ENCODE results near the gene SEC63.
A peak's percentile ranks its signal among the peaks of the same experiment; 100 is the strongest.
"Not testable (repeated sequence)": the region's sequence is repeated elsewhere in the genome, so short reads cannot be mapped to it uniquely, and the experiment has no call there.

Gene SEC63

DNA sequence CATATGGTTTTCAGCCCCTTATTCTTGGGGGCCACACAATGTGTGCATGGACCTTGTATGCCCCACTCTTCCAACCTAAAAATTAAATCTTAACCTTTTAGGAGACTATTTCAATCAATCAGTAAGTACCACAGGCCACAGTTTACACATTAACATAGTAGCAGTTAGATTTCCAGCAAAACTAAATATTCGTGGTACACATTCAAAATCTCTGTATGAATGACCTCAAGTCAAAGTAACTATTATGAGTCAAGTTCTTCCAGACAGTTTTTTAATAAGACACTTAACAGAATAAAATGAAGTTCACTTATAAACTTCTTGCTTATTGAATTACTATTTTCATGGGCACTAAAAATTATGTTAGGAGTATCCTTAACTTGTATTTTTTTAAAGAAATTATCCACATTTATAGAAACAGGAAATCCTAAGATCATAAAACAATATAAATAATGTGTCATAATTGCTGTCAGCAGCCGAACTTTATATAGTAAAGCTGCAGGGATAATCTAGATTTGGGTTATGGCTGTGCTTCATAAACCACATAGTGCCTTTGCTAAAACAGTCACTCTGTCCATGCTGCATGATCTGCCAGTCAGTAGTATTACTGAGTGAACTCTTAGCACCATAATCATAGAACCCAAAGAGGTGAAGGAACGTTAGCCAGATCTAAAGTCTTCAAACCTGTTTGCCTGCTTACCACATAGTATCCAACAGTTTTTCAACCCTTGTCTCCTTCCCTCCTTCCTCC is 21.7 kb downstream of the SEC63 start:
- DNase-seq (ENCODE audit: extremely low read depth, low read depth), result no peak
- TF ChIP-seq, protein P1, sequence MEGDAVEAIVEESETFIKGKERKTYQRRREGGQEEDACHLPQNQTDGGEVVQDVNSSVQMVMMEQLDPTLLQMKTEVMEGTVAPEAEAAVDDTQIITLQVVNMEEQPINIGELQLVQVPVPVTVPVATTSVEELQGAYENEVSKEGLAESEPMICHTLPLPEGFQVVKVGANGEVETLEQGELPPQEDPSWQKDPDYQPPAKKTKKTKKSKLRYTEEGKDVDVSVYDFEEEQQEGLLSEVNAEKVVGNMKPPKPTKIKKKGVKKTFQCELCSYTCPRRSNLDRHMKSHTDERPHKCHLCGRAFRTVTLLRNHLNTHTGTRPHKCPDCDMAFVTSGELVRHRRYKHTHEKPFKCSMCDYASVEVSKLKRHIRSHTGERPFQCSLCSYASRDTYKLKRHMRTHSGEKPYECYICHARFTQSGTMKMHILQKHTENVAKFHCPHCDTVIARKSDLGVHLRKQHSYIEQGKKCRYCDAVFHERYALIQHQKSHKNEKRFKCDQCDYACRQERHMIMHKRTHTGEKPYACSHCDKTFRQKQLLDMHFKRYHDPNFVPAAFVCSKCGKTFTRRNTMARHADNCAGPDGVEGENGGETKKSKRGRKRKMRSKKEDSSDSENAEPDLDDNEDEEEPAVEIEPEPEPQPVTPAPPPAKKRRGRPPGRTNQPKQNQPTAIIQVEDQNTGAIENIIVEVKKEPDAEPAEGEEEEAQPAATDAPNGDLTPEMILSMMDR (IDR thresholded peaks at IDR 0.05; ENCODE audit: low read depth, low read length), result no peak

DNA sequence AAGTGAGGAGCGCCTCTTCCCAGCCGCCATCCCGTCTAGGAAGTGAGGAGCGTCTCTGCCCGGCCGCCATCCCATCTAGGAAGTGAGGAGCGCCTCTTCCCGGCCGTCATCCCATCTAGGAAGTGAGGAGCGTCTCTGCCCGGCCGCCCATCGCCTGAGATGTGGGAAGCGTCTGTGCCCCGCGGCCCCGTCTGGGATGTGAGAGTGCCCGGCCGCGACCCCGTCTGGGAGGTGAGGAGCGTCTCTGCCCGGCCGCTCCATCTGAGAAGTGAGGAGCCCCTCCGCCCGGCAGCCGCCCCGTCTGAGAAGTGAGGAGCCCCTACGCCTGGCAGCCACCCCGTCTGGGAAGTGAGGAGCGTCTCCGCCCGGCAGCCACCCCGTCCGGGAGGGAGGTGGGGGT is 23.8 kb downstream of the SEC63 start:
- DNase-seq (ENCODE audit: extremely low read depth, low read depth), result not testable (repeated sequence)

DNA sequence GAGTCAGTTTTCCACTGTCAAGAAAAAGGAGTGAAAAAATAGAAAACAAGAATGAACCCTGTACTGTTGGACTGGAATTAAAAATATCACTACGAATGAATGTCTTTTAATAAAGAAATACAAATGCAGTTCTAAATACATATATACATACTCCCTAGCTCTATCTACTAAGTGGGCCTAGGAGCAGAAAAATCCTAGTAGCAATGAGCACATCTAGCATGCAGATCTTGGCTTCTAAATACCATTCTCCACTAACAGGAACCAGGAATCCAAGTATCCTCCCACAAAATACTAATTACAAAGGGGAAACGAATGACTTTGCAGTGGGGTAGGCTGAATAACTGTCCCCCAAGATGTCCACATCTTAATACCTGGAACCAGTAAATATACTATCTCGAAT is 25.4 kb downstream of the SEC63 start:
- TF ChIP-seq, protein P1 (IDR thresholded peaks at IDR 0.05; ENCODE audit: low read depth, low read length), result no peak
- DNase-seq (ENCODE audit: extremely low read depth, low read depth), result no peak

DNA sequence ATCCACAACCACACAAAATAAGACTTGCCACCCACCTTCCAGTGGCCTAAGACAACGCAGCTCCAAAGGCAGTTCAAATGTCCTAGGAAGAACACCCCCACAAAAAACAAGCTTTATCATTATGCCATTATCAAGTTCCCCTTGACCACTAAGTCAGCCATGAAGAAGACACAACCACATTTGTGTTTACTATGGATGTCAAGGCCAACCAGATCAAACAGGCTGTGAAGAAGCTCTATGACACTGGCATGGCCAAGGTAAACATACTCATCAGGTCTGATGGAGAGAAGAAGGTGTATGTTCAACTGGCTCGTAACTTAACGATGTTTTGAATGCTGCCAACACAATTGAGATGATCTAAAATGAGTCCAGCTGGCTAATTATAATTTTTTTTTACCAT is 26.1 kb downstream of the SEC63 start:
- TF ChIP-seq, protein P1 (IDR thresholded peaks at IDR 0.05; ENCODE audit: low read depth, low read length), result no peak
- no peak for DNase-seq (ENCODE audit: extremely low read depth, low read depth)

DNA sequence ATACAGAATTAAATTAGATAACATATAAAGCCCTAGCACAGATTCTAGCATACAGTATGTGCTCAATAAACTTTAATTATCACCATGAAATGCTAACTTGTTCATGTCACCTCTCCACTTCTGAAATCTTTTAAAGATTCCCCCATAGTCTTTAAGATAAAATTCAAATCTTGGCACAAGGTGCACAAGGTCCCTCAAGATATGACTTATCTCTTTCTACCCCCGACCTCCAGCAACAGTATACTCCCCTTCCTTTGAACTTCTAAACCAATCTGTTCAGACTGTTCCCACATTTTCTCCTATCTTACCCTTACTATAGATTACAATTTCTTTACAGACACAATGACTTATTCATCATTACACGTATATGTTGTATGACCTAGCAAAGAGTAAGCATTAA is 29.0 kb downstream of the SEC63 start:
- no peak for DNase-seq (ENCODE audit: extremely low read depth, low read depth)
- TF ChIP-seq, protein P1 (IDR thresholded peaks at IDR 0.05; ENCODE audit: low read depth, low read length), result no peak

DNA sequence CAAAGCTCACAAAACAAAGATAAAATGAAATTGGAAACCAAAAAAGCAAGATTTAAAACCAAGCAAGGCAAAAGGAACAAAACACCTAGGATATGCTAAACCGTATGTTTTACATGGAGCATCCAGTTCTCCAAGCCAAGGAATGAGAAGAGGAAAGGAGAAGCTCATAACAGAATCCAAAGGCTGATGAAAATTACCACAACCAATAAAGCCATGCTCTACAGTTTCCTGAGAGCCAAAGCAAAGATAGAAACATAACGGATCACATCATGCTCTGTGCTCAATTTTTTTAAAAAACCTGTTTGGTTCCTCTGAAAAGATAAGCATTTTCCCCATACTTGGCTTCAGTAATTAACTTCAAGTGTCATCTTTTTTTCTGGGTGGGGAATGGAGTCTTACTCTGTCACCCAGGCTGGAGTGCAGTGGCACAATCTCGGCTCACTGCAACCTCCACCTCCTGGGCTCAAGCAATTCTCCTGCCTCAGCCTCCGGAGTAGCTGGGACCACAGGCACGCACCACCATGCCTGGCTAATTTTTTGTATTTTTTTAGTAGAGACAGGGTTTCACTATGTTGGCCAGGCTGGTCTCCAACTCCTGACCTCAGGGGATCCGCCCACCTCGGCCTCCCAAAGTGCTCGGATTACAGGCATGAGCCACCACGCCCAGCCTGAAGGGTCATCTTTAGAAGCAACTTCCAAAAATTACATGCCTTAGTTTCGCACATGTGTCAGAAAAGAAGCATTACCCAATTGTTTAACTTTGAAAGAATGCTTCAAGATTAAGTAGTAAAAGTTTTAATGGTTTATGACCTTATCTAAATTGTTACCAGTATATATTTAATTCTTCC is 31.1 kb downstream of the SEC63 start:
- peak; percentile 31 for DNase-seq (ENCODE audit: extremely low read depth, low read depth)

DNA sequence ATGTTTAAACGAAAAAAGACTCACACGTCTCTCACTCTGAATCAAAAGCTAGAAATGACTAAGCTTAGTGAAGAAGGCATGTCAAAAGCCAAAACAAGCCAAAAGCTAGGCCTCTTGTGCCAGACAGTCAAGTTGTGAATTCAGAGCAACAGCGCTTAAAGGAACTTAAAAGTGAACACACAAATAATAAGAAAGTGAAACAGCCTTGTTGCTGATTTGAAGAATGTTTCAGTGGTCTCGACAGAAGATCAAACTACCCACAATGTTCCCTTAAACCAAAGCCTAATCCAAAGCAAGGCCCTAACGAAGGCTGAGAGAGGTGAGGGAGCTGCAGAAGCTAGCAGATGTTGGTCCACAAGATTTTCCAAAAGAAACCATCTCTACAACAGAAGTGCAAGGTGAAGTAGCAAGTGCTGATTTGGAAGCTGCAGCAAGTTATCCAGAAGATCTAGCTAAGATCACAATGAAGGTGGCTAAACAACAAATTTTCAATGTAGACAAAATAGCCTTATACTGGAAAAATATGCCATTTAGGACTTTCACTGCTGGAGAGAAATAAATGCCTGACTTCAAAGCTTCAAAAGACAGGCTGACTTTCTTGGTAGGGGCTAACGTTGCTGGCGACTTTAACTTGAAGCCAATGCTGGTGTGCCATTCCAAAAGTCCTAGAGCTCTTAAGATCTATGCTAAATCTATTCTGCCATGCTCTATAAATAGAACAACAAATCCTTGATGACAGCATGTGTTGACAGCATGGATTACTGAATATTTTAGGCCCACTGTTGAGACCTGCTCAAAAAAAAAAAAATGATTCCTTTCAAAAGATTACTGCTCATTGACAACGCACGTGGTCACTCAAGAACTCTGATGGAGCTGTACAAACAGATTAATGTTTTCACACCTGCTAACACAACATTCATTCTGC is 40.3 kb downstream of the SEC63 start:
- TF ChIP-seq, protein P1 (IDR thresholded peaks at IDR 0.05; ENCODE audit: low read depth, low read length), result no peak
- DNase-seq (ENCODE audit: extremely low read depth, low read depth), result no peak

DNA sequence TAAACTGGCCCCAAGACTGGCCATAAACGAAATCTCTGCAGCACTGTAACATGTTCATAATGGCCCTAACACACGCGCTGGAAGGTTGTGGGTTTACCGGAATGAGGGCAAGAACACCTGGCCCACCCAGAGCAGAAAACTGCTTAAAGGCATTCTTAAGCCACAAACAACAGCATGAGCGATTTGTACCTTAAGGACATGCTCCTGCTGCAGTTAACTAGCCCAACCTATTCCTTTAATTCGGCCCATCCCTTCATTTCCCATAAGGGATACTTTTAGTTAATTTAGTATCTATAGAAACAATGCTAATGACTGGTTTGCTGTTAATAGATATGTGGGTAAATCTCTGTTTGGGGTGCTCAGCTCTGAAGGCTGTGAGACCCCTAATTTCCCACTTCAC is 41.0 kb downstream of the SEC63 start:
- not testable (repeated sequence) for DNase-seq (ENCODE audit: extremely low read depth, low read depth)

Data from AG09319 (cell line).